ENCODE results near the gene MAGED1.

Gene MAGED1, protein sequence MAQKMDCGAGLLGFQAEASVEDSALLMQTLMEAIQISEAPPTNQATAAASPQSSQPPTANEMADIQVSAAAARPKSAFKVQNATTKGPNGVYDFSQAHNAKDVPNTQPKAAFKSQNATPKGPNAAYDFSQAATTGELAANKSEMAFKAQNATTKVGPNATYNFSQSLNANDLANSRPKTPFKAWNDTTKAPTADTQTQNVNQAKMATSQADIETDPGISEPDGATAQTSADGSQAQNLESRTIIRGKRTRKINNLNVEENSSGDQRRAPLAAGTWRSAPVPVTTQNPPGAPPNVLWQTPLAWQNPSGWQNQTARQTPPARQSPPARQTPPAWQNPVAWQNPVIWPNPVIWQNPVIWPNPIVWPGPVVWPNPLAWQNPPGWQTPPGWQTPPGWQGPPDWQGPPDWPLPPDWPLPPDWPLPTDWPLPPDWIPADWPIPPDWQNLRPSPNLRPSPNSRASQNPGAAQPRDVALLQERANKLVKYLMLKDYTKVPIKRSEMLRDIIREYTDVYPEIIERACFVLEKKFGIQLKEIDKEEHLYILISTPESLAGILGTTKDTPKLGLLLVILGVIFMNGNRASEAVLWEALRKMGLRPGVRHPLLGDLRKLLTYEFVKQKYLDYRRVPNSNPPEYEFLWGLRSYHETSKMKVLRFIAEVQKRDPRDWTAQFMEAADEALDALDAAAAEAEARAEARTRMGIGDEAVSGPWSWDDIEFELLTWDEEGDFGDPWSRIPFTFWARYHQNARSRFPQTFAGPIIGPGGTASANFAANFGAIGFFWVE

DNA sequence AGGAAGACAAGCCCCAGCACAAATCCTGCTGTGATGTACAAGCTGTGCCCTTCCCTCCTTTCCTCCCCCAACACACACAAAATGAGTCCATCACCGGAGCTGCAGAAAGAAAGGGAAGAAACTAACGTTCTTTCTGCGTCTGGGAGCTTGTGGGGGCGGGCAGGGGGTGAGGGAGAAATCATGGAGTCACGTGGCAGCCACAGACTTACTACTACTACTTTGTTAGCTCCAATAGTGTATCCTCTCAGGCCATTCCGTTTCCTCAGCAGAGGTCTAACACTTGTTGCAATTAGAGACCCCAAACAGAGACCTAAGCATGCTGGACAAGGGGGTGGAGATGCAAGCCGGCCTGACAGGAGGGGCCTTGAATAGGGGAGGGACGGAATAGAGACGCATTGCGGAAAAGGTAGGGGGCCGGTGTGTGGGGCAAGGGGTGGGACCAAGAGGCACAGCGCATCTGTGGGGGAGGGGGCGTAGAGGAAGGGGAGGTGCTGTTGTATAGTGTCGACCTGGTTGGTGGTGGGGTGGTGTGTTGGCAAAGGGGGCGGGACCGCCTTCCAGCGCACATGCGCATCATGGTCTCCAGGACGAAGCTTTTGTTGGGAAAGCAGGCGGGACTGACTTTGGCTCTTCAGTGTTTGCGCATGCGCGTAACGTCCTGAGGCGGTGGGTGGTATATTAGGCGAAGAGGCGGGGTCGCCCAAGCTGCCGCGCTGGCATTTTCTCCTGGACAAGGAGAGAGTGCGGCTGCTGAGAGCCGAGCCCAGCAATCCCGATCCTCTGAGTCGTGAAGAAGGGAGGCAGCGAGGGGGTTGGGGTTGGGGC, at the start of gene MAGED1:
MAGED1 (plus strand) TSS at position 703 of the 825 bp plus-strand sequence. CDS start 682 bp downstream, outside the sequence.
- peak; percentile 65 for DNase-seq (ENCODE audit: low spot score)

DNA sequence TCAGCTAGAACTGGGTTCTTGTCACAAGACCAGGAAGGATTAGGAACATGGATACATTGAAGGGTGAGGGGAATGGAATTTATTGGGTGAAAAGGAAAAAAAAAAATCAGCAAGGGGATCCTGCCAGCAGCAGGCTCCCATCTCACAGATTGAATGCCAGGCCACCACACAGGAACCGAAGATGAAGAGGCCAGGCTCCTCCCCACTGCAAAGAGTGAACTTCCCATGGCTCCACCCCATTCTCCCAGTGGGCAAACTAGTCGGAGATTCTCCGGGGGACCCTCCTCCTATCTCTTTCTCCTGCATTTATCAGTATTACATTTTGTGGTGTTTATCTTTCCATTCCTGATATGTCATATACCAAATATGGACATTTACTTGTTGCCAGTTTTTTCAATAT, 46.0 kb upstream of the MAGED1 start:
- DNase-seq (ENCODE audit: low spot score): no peak

DNA sequence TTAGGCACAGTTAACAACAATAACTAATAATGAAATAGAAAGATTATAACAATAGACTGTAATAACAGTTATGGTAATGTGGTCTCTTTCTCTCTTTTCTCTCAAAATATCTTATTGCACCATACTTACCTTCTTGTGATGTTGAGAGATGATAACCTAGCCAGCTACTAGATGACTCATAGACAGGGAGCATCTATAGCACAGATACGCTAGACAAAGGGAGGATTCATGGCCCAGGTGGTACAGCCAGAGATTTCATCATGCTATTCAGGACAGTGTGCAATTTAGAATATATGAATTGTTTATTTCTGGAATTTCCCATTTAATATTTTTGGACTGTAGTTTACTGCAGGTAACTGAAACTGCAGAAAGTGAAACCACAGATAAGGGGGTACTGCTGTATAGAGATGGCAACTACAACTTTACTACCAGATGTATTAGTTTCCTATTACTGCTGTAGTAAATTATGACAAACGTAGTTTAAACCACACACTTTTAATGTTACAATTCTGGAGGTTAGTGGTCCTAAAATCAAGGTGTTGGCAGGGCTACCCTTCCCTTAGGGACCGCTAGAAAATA, 41.8 kb upstream of the MAGED1 start:
- no peak for DNase-seq (ENCODE audit: low spot score)

DNA sequence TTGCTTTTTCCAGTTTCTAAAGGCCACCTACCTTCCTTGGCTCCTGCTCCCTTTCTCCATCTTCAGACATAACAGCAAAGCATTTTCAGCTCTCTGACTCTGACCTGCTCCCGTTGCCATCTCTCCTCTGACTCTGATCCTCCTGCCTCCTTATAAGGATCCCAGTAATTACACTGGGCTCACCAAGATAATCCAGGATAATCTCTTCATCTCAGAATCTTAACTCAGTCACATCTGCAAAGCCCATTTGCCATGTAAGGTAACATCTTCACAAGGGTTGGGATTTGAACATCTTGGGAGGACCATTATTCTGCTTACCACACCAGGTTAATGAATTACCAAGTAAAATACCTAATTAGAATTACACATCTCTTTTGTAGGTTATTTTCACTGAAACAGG, 41.3 kb upstream of the MAGED1 start:
- no peak for DNase-seq (ENCODE audit: low spot score)

DNA sequence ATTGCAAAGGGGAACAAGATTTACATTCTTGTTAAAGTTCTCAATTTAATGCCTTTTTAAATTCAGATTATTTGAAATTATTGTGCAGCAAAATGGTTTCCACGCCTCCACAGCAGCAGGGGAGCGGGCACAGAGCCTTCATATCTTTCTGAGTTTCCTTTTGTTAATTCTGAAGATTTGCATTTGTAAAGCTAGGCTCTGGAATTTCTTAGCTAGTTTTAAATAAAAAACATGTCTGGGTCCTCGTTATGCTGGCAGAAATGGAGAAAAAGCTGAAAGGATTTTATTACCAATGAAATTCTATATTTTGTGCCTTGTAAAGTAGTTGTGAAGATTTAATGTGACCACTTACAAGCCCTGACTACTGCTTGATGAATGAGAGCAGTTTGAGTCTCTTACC, 40.8 kb upstream of the MAGED1 start:
- no peak for DNase-seq (ENCODE audit: low spot score)

DNA sequence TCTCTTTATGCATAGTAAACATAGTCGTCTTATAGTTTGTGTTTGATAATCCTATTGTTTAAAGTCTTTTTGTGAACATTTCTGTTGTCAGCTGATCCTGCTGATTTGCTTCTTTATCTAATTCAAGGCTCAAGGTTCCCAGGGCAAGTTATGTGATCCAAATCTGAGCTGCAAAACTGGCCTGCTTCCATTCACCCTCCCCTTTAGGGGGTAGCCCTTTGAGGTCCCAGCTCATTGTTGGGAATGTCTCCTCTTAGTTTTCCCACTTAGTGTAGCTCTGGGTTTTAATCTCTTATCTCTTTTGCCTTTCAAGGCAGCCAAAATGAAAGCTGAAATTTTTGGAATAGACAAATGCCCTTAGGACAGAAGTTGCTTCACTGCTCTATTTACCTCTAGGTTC, 40.2 kb upstream of the MAGED1 start:
- DNase-seq (ENCODE audit: low spot score): no peak

DNA sequence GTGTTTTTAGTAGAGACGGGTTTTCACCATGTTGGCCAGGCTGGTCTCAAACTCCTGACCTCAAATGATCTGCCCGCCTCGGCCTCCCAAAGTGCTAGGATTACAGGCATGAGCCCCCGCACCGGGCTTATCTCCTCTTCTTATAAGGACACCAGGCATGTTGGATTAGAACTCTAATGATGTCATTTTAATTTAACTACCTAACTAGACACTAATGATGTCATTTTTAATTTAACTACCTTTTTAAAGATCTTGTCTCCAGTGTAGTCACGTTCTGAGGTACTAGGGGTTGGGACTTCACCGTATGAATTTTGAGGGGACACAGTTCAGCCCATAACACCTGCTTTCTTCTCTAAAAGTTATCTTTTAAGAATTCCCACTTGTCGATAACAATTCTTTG, 37.7 kb upstream of the MAGED1 start:
- DNase-seq (ENCODE audit: low spot score): no peak

DNA sequence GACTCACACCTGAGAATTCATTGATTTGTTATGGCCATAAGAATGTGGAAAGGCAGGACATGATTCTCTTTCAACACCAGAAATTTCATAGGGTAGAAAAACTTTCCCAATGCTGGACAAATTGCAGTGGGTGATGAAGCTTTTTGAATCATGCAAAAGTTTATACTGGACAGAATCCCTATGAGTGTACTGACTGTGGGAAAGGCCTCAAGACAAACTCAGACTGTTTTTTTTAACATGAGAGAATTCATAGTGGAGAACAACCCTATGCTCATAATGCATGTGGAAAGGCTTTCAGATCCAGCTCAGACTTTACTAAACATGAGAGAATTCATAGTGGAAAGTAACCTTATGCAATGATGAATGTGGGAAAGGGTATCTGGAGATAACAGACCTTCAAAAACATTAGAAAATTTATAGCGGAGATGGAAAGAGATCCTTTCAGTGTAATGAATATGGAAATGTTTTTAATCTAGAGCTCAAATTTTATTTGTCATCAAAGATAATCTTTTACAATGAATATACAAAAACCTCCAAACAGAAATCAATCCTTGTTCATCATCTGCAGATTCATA, 36.2 kb upstream of the MAGED1 start:
- DNase-seq (ENCODE audit: low spot score): no peak

DNA sequence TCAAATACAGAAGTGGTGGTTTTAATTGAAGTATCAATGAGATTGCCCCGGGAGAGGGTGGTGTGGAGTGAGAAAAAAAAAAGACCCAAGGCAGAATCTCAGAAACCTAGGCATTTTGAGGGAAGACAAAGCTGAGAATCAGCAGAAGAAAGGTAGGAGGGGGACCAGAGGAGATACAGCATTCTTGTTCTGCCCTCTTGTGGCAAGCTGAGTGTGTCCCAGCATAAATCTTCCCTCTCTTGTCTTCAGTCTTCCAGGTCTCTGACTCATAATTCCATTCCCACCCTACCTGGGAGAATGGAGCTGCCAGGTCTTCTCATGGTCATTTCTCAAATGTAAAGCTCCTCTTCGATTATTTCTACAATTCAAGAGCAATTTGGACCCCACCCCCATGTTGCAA, 32.7 kb upstream of the MAGED1 start:
- peak; percentile 8 for DNase-seq (ENCODE audit: low spot score)

DNA sequence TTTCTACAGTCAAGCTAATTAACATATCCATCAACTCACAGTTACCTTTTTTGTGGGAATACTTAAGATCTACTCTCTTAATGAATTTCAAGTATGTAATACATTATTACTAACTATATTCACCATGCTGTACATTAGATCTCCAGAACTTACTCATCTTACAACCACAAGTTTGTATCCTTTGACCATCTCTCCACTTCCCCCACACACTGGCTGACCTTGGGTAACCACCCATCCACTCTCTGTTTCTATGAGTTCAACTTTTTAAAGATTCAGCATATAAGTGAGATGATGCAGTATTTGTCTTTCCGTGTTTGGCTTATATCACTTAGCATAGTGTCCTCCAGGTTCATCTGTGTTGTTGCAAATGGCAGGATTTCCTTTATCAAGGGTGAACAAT, 30.5 kb upstream of the MAGED1 start:
- no peak for DNase-seq (ENCODE audit: low spot score)

DNA sequence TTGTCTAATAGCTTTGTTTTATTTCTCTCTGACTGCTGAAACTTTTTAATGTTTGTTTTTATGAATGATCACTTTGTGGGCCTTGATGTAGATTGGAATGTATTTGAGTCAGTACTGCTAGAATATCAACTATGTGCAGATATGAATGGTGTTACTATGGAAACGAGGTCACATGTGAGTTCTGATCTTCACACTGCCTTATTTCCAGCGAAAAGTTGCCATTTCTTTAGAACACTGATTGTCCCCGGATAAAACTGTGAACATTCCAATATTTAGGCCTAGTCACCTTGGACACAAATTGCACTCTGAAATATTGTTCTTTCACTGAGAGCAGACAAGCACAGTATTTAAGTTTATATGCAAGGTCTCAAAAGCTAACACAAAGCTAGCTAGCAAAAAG, 27.2 kb upstream of the MAGED1 start:
- no peak for DNase-seq (ENCODE audit: low spot score)

DNA sequence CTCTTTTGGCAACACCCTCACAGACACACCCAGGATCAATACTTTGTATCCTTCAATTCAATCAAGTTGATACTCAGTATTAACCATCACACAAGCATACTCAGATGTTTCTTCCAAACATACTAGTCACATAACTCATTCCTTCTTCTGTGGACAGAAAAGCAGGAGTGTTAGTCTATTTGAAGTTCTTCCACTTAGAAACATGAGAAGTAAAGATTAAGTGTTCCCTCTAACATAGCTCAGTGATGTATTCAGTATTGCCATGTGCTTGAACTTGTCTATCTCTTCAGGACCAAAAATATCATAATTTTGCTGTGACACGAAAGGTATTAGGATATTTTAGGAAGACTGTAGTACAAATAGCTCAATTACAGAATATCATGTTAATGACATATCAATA, 25.8 kb upstream of the MAGED1 start:
- DNase-seq (ENCODE audit: low spot score): no peak

DNA sequence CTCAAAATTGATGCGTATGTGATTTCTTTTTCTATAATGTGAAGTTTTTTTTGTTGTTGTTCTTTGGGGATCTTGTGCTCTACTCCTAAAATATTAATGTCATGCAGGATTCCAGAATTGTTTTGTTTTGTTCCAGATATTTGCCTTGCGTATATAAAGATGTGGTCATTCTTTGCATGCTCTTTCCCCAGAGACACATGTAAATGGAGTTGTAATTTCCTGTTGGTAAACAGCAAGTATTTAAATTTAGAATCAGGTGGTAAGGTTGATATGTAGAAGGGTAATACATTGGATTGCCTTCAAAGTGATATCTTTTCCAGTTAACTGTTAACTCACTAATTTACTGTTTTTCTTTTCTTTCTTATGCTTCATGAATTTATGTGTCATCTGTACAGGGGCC, 23.1 kb upstream of the MAGED1 start:
- DNase-seq (ENCODE audit: low spot score): no peak

DNA sequence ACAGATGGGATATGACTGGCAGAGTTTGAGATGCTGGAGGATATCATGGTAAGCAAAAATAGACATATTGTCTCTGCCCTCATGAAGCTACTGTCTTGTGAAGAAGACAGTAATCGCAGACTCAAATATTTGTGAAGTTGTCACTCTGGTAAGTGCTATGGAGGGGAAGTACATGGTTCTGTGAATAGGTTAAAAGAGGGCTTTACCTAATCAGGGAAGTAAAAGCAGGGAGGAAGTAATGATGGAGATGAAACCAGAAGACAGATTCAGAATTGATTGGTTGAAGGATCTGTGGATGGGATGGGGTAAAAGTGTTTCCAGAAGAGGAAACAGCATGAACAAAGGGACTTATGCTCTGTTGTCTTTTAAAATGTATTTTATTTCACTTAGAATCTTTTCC, 19.3 kb upstream of the MAGED1 start:
- DNase-seq (ENCODE audit: low spot score): no peak

DNA sequence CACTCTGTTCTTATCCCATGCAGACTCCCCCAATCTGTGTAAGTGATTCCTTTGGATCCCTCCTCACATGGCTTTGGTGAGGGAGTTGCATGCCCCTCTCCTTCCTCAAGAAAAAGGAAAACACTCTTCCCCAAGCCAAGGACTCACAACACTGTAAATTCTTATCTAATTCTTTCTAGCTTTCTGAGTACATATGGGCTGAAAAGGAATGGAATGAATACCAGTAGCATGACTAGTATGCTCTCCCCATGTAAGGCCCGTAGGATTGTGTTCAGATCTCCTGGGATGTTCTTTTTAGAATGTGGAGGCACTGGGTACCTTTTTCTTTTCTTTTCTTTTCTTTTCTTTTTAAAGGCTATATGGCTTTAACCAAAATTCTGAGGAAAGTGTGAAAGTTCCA, 17.0 kb upstream of the MAGED1 start:
- peak; percentile 24 for DNase-seq (ENCODE audit: low spot score)

DNA sequence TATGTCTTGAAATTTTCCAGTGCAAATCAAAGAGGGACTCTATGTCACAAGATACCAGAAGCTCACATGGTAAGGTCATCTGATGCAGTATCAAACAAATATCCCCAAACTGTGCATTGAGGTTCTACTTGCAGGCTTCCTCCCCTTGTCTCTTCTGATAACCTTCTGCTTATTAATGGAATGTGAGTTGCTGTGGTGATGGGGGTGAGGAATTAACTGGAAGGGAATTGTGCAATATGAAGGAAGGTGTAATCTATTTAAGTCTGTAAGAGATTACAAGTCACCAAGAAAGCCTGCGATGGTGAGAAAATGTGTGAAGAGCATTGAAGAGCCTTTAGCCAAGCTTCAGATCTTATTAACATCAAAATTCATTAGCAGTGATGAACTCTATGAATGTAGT, 15.4 kb upstream of the MAGED1 start:
- no peak for DNase-seq (ENCODE audit: low spot score)

DNA sequence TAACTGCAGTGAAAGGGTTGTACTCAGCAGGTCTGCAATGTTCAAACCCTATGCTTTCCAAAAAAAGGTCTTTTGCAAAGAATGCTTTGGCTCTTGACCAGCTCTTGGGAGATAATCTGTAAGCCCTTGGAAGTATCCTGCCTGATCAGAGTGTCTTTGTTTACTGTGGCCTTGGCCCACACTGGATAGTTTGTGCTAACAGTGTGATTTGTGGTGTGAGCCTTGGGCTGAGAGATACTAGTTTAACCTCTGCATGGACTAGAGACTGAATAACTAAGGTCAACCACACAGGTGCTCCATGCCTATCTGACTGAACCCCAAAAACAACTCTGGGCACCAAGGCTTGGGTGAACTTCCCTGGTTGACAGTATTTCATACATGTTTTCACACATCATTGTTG, 3.6 kb upstream of the MAGED1 start:
- no peak for DNase-seq (ENCODE audit: low spot score)

DNA sequence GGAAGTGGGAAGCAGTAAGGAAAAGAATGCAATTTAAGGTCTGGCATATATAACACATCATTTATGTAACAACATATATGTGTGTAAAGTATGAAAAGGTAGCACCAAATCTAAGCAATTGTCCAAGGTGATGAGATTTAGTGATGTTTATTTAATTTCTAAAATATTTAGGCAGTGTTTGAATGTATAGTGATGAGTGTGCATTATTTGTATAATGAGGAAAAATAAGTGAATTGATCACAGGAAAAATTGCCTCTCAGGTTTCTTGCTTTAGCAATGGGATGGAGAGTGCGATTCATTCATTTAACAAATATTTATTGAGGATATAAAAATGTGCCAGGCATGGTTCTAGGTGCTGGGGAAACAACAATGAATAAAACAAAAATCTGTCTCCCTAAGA, 2.2 kb upstream of the MAGED1 start:
- DNase-seq (ENCODE audit: low spot score): no peak

DNA sequence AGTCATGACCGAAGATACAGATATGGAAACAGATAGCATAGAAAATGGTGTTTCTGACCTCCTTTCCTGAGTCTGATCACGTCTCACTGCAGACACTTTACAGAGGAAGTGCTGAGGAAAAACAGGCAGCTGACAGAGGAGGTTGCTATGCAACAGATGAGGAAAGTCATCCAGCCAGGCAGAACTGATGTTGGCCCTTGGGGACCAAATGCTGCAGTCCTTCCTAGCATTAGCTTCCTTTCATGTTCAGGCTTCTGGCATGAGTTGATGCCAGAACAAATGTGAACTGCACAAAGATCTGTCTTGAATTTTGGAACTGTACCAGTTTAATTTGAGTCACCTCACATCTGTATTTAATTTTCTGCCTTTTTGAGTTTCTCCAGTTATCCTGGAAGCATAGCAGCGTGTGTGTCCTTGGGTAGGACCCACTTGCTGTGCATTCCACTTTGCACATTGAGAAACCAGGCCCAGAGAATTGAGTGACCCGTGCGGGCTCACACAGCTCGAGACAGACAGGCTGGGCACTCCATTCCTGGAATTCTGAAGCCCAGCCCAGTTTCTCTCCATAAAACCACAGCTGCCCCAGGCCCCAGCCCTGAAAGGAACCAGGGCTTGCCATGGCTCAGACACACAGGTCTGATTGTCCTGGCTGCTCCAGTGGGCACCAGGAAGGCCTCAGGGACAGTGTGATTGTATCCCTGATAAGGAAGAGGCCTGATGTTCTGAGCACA, 1.4 kb upstream of the MAGED1 start:
- DNase-seq (ENCODE audit: low spot score): no peak

DNA sequence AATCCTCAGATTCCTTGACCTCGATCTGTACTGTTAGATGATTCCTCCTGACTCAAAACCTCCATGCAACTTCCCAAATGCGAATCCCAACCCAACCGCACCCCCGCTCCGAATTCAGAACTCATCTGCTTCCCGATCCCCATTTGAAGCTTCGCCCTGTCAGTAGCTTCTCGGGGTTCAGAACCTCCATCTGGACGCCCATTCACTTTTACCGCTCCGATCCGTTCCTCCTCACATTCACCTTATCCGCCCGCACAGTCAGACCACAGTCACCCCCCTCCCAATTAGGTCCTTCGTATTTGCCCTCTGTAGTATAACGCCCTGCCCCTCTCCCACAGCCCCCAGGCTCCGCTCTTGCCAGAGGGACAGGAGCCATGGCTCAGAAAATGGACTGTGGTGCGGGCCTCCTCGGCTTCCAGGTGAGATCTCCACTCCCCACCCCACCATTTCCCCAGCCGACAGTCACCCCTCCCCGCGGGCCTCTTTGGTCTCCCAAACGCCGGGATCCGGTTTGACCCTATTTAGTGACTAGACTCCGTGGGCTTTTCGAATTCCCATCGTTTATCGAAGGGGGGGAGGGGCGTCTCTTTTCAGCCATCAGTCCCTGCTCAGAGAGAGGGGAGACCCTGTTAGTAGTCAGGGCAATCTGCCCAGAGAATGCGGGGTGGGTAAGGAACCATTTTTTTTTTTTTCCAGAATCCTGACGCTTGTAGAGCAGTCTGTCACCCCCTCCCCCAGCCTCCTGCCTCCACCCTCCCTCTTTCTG, 691 bp downstream of the MAGED1 start:
- DNase-seq (ENCODE audit: low spot score): no peak
